ENCODE results near the gene SLCO4A1.
"Not testable (repeated sequence)": the region's sequence is repeated elsewhere in the genome, so short reads cannot be mapped to it uniquely, and the experiment has no call there.

Gene SLCO4A1

DNA sequence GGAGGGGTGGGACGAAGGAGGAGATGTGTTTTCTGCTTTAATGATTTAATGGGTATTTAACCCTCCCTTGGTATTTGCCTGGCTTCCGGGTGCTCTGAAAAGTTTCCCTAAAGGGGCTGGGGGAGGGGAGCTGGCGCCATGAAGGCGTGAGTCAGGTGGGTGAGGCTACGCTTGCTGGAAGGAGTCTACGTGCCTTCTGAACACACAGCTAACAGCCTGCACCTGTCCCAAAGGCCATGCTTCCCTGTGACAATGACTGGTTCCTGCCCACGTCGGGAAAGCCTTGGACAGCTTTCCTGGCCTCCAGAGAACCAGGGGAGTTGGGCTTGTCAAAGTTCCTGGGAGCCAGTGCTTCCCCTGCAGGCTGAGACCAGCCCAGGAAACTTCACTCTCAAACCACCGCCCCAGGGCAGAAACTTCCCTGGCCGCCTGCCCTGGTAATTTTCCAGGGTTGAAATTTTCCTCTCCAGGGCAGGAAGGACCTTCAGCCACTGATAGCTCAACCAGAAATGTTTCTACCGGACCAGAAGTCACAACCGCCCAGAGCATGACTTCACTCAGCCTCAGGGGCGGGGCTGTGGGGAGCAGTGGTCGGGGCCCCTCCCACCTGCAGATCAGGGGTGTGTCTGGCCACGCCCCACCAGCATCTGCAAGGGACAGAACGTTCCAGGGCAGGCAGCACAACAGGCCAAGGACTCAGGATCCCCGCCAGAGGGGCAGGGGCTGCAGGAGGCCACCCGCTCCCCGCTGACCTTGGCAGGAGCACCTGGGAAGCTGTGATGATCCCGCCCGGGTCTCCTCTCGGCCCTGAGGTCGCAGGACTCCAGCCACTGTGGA, 18.6 kb upstream of the SLCO4A1 start:
- peak; percentile 83 for DNase-seq (ENCODE audit: low read depth)

DNA sequence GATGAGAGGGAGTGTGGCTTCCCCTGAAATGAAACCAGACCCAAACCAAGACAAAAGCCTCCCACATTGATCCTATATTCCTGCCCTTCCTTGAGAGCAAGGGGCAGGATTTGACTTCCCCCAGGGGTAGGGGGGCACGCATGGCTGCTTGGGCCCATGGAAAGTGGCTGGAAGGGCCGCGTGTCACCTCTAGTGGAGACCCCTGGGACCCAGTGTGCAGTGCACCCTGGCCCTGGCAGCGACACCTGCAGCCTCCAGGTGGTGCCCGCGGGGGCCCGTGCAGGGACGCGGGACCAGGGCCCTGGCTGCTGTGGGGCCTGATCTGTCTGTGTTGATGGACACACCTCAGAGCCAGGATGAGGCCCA, 18.0 kb upstream of the SLCO4A1 start:
- no peak for DNase-seq (ENCODE audit: low read depth)

DNA sequence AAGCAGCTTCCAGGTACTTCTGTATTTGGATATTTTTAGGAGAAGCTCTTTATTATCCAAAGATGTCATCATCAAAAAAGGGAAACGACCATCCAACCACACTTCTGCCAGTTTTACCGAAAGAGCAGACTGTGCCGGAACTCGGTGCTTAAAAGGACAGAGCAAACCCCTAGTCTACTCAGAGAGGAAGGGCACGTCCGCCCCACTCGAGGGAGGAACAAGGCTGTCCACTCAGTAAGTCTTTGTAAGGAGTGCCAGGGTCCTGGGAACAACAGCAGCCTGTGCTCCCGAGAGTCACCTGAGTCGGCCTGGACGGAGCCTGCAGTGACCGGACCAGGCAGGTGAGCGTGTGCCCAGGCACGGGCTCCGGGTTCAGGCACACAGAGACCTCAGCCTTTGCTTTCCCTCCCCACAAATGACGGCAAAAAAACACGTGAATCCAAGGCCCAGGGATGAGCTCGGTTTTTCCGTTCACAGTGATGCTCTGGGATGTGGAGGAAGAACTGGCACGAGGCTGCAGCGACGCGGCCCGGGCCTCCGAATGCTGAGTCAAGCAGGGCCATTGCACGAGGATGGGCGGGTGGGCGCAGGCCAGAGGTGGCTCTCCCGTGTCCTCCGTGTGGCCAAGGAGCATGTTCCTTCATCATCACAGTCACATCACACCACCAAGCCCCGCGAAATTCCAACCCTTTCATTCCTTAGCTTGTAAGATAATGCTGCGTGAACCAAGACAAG, 17.4 kb upstream of the SLCO4A1 start:
- DNase-seq (ENCODE audit: low read depth): no peak

DNA sequence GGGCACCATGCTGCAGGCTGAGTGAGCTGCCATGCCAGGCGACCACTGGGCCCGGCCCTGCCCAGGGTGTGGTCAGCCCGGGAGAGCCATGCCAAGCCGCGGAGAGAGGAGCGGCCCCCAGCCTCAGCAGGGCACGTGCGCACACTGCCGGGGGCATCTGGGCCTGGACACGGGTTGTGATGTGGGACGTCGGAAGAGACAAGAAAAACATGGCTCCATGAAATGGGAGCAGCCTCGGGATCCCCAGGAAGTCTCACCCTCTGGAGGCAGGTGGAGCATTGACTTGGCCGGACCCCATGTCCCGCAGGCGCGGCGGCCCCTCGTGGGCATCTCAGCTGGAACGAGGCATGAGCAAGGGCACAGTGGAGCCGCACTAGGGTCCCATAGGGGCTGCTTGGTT, 16.8 kb upstream of the SLCO4A1 start:
- no peak for DNase-seq (ENCODE audit: low read depth)

DNA sequence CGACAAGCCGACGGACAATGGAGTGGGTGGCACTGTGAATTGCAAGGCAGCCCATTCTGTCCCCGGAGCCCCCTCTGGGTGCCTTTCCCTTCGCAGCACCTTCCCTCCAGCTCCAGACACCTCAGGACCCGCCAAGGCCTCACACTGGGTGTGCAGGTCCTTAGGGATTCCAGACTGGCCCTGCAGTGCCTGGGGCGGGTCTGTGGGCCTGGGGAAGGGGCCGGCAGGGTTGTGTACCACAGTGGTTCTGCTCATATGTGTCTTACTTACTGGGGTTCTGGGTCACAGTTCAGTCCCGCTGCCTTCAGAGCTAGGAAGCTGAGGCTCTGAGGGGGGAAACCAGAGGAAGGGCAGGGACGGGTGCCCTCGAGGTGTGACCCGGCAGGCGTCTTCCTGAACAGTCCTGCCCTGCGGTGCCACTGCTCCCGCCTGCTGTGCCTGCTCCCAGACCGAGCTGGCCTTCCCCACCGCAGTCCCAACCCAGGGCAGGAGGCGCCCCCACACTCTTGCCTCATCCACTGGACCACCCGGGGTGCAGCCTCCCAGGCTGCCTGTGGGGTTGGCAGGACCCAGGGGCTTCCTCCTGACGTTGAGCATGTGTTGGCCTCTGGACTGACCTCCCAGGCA, 16.3 kb upstream of the SLCO4A1 start:
- no peak for DNase-seq (ENCODE audit: low read depth)

DNA sequence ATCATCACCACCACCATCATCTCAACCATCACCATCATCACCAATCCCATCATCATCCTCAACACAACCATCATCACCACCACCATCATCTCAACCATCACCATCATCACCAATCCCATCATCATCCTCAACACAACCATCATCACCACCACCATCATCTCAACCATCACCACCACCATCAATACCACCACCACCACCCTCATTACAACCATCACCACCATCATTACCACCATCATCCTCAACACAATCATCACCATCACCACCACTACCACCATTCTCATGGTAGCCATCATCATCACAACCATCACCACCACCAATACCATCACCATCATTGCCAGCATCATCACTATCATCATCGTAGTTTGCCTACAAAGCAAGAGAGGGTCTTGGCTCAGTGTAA, 14.9 kb upstream of the SLCO4A1 start:
- not testable (repeated sequence) for DNase-seq (ENCODE audit: low read depth)

DNA sequence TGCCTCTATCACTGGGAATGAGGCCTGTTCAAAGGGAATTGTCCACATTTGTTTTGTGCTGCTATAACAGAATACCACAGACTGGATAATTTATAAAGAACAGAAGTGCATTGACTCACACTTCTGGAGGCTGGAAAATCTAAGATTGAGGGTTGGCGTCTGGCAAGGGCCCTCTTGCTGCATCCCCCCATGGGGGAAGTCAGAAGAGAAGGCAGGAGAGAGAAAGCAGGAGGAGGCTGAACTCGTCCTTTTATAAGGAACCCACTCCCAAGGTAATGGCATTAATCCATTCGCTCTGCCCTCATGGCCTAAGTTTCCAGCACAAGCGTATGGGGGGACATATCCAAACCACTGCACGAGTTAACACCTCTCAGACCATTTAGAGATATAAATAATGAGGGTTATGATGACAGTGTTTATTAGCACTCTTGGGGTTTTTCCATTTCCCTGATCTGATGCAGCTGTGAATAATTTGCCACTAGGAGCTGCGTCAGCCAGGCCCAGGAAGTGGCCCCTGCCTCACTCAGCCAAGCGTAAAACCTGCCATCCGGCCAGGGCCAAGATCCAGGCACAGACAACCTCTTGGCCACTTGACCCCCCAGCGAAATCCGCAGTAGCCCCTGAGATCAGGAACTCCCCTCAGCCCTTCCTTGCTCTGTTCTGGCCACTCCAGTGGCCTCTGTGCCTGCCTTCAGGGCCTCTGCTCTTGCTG, 14.2 kb upstream of the SLCO4A1 start:
- peak; percentile 71 for DNase-seq (ENCODE audit: low read depth)

DNA sequence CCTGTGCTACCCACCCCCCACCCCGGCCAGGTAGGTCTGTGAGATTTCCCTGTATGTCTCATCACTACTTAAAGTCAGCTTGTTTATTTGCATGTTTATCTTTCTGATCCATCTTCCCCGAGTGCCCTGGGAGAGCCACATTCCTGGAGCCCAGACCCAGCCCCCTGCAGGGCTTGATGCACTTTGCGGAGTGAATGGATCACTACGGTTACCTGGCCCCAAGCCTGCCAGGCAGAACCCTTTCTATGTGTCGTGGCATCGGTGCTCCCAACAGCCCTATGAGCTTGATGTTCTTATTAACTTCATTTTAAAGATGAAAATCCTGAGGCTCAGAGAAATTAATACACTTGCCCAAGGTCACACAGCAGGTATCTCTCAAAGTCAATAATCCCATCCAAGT, 13.6 kb upstream of the SLCO4A1 start:
- DNase-seq (ENCODE audit: low read depth): no peak

DNA sequence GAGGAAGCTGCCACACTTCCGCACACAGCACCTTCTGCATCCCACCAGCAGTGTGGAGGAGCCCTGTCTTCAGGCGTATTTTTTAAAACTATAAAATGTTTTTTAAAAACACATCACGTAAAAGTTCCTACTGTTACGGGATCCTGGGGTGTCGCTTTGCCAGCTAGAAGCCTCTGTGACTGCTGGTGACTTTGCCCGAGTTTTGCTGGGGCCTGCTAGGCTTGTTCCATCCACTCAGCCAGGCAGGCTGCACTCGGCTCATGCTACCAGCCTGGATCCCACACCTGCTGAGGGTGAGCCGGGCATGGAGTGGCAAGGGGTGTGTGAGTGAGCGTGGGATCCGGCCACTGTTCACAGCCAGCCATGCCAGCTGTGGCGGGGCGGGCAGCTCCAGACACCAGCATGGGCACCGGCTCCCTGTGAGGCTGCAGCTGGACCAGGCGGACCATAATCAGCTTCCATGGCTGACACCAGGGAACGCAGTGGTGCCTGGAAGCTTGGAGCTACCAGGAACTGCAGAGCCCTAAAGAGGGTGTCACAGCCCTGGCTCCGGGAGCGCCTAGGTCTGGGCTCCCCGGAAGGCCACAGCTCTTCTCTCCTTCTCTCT, 12.3 kb upstream of the SLCO4A1 start:
- DNase-seq (ENCODE audit: low read depth): no peak

DNA sequence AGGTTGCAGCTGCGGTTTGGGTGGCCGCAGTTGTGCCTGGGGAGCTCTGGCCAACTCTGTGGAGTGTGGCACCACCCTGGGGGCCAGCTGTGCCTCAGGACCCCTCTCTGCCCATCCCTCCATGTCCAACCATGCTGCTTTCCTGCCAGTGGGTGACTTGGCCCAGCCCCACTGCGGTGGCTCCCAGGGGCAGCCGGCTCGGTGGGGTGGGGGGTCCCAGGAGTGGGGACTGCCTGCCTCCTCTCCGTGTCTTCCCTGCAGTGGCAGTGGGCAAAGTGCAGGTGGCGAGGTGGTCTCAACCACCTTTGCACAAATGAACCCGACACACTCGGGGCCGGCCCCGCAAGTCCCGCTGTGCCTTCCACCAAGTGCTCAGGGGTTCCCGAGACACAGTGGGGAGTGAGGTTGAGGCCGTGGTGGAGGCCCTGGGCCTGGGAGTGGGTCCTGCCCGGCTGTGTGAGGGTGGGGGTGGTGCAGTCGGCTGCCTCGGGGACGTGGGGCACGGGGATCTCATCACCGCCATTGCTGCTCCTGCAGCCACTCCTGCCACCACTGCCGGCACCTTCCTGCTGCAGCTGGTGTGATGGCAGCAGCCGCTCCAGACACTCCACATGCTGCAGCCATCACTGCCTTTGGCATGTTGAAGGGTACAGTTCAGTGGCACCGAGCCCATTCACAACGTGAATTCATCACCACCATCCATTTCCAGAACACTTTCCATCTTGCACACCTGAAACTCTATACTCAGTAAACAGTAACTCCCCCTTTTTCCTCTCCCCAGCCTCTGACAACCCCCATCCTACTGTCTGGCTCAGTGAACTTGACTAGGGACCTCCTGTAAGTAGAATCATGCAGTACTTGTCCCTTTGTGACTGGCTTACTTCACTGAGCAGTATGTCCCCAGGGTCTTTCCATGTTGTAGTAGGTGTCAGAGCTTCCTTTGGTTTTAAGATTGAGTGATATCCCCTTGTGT, 10.7 kb upstream of the SLCO4A1 start:
- no peak for DNase-seq (ENCODE audit: low read depth)

DNA sequence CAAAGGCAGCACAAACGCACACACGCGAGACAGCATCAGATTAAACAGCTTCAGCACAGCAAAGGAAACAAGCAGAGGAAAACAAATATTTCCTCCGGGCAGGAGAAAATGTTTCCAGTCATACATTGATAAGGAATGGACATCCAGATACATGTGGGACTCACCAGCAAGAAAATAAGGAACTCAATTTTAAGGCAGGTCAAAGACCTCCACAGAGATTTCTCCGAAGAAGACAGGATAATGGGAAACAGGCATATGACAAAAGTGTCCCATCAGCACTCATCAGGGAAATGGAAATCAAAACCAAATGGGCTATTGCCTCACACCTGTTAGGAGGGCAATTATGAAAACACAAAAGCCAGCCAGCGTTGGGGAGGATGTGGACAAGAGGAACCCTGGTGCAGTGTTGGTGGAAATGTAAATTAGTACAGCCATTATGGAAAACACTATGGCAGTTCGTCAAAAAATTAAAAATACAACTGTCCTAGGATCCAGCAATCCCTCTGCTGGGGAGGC, 9.7 kb upstream of the SLCO4A1 start:
- DNase-seq (ENCODE audit: low read depth): peak; percentile 25

DNA sequence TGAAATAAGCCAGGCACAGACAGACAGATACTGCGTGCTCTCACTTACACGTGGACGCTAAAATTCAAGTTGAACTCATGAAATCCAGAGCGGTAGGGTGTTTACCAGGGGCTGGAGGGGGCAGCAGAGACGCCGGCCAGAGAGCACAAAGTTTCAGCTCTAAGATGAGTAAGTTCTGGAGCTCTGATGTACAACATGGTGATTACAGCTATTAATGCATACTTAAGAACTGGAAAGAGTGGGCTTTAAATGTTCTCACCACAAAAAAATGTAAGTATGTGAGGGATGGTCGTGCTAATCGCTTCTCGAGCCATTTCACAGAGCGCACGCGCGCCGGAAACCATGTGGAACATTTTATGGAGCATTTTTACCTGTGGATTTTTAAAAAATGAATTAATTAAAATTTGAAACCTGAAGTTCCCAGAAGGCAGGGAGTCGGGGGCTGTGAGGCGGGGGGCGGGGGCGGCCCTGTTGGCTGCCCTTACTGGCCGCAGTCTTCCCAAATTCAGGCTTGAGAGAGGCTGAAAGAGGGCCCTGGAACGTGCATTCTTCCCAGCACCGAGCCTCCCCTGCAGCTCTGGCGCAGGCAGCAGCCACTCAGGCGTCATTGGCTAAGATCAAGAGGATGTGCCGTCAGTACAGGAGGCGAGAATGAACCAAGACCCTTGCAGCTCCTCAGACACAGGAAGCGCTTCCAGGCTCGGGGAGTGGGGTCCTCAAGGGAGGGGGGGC, 8.5 kb upstream of the SLCO4A1 start:
- DNase-seq (ENCODE audit: low read depth): no peak

DNA sequence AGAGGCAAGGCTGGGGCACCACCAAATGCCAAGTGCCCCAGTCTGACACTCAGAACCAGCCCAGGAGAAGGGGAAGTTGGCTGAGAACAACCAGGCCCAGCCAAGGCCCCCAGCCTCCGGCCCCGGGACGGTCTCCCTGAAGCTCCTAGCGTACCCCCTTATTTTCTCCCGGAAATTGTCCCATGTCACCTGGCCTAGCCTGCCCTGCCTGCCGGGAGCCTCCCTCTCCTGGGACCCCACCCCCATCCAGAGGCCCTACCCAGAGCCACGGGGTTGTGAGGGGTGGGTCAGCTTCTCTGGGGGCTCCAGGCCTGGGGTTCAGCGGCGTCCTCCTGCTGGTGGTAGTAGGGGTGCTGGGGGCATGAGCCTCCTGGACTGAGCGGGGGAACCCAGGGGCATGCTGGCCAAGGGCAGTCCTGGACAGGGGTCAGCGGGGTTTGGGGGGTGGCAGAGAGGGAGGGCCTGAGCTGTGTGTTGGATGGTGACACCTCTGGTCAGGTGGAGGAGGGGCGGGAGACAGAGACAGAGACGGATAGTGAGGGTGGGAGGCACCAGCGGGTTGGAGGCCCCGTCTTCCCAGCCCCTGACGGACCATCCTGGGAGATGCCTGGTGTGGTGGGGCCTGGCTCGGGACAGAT, 7.9 kb upstream of the SLCO4A1 start:
- no peak for DNase-seq (ENCODE audit: low read depth)

DNA sequence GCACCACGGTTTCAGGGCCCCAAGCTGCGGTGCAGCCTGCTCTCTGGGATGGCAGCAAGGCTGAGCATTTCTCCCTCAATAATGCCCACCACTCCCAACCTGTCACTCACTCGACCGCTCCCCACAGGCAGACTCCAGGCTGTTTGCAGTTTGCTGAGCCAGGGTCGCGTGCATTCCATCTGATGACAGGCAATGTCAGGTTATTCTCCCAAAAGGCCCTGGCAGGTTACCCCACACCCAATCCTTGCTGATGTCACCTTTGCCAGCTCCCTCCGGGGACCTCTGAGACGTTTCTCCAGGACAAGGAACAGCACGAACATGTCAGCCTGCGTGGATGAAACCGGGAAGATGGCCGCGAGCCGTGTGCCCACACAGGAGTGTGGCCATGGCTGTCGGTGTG, 7.1 kb upstream of the SLCO4A1 start:
- DNase-seq (ENCODE audit: low read depth): no peak

DNA sequence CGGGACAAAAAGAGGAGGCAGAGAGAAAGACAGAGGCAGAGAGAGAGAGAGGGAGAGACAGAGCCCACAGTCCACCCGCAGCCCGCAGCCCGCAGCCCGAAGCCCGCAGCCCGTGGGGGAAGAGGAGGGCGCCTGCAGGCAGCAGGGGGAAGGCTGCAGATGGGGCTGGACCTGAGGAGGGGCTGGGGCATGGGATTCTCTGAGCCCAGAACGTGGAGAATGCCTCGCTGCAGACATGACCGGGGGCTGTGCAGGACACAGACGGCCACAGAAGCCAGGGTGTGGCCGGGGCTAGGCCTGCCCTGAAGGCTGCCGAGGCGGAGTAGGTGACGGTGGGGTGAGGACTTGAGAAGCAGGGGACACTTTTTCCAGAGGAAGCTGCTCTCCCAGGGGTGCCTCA, 6.5 kb upstream of the SLCO4A1 start:
- no peak for DNase-seq (ENCODE audit: low read depth)

DNA sequence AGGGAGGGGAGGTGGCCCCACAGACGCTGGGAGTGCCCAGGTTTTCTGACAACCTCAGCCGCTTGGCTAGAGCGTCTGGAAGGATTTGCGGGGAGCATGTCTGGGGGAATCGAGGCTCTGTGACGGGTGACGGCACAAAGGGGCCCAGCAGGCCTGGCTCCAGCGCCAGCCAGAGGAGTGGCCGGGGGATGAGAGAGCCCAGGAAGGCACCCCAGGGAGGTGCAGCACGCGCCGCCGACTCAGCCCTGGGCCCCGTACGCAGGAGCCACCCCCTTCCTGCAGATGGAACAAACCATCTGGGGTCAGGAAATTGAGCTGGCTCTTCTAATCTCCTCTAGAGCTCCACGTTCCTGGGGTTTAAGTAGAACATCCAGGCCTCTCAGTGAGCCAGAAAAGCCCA, 5.9 kb upstream of the SLCO4A1 start:
- DNase-seq (ENCODE audit: low read depth): no peak

DNA sequence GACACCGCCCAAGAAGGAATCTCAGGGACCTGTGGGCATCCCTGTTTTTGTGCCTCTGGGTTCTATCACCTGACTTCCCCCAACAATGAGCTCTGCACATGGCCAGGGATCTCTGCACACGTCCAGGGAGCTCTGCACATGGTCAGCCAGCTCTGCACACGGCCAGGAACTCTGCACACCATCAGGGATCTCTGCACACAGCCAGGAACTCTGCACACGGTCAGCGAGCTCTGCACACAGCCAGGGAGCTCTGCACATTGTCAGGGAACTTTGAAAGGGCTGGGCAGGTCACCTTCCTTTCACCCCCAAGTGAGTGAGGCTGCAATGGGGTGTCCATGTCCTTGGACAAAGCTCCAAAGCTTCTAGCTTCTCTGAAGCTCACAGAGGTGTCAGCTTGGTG, 5.2 kb upstream of the SLCO4A1 start:
- DNase-seq (ENCODE audit: low read depth): no peak

DNA sequence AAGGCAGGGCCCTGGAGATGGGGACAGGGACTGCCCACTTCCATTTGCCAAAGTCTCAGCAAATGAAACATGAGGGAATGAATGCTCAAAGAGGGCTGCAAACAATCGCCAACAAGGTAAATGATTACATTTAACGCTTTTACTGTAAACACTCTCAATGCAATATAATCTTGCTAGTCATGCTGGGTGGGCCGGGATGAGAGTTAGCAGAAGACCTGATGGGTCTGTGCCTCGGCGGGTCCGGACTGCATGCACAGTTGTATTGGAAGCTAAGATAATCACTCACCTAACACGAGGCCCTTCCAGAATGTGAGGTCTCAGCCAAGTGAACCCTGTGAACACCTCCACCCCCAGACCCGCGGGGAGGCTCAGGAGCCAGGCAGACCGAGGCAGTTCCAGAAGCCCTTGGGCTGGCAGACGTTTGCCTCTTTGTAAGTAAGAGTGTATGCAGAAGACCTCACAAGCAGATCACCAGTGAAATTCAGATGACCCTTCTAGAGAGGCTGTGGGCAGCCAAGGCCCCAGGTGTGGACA, 4.7 kb upstream of the SLCO4A1 start:
- no peak for DNase-seq (ENCODE audit: low read depth)

DNA sequence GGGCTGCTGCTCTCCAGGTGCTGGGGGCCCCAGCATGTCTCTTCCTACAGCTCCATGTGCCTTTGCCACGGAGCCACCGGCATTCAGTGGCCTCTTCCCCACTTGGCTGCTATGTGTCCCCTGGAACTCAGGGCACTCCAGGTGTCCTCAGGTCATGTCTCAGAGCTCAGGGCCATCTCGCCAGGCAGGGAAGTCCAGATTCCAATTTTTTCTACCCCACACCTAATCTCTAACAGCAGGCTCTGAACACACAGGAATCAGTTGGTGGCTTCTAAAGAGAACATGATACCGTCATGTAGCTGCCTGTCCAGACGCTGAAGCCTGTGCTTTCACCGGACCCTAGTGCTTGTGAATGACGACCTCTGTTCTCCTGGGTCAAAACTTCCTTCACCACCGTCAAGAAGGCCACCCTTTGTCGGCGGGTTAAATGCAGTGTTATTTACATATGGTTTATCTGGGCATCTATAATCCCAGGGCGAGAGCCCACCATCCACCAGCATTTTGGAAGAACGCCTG, 4.2 kb upstream of the SLCO4A1 start:
- no peak for DNase-seq (ENCODE audit: low read depth)
